ENCODE data around the gene POLR2E.

The POLR2E gene

DNA sequence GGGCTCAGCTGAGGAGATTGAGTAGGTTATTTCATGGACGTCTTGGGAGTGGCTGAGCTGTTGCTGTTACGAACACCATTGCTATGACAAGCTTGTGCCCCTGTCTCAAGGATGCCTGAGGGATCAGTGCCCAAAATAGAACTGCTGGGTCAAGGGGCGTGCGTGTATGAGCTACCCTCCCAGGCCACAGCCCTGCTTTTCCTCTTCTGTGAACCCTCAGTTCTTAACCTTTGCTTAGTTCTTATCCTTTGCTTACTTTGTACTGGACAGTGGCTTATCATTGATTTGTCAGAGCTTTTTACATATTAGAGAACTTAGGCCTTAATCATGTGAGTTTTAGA, 19.2 kb downstream of the POLR2E start:
- no peak for DNase-seq

DNA sequence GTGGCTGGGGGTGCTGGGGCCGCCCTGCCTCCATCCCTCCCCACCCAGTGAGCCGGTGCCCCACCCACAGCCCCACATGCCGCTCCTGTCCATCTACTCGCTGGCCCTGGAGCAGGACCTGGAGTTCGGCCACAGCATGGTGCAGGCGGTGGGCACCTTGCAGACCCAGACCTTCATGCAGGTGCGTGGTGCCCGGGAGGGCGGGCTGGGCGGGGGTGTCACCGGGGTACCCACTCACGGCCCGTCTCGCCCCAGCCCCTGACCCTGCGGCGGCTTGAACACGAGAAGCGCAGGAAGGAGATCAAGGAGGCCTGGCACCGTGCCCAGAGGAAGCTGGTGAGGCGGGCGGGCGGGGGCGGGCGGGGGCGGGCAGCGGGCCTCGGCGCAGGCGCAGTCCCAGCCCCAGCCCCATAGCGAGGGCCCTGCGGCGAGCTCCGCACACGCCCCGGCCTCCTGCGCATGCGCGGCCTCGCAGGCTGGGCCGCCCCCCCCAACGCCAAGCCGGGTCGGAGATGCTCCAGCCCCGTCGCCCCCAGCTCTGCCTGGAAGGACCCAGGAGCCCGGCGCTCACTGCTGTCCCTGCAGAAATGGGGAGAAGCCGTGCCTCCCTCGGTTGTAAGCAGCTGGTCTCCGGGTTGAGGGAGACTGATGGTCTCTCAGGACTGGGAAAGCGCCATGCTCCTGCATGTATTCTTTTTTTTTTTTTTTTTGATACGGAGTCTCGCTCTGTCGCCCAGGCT, 20.5 kb downstream of the POLR2E start:
- peak; percentile 88 to 89 for DNase-seq

DNA sequence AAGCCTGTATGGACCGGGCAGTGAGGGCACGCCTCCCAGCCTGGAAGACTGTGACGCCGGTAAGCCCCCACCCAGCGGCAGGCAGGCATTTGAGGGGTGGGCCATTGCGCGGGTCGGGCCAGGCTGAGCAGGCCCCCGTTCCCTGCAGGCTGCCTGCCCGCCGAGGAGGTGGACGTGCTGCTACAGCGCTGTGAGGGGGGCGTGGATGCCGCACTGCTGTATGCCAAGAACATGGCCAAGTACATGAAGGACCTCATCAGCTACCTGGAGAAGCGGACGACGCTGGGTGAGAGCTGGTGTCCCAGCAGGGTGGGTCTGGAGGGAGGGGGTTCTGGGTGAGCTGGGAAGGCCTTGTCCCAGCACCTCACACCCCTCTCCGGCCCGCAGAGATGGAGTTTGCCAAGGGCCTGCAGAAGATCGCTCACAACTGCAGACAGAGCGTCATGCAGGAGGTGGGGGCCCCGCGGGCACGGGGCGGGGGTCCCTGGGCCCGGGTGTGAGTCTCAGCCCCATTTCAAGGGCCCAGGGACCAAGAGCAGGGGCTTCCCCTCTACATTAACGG, 21.1 kb downstream of the POLR2E start:
- DNase-seq: no peak

DNA sequence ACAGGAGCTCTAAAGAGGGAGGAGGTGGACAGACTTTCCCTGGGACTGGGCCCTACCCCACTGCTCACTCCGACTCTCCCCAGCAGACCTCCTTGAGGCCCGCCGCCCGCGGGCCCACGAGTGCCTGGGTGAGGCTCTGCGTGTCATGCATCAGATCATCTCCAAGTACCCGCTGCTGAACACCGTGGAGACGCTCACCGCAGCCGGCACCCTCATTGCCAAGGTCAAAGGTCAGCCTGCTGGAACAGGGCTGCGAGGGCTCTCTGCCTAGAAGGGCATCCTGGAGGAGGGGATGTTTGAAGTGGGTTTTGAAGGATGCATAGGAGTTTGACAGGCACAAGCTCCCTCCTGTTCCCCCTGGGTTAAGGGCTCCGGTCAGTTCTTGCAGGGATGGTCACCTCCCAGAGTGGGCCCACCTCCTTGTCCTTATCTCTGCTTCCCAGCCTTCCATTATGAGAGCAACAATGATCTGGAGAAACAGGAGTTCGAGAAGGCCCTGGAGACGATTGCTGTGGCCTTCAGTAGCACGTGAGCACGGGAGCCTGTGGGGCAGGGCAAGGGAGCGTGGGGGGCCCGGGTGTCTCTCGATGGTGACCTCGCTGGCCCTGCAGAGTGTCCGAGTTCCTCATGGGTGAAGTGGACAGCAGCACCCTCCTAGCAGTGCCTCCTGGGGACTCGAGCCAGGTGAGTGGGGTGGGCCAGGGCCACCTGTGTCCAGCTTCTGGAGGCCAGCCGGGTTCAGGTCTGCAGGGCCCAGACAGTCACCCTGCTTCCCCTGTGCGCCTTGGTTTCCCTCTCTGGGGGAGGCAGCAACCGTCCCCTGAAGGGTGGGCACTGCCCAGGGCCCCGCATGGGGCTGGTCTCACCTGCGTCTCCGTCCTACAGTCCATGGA, 21.9 kb downstream of the POLR2E start:
- no peak for DNase-seq

DNA sequence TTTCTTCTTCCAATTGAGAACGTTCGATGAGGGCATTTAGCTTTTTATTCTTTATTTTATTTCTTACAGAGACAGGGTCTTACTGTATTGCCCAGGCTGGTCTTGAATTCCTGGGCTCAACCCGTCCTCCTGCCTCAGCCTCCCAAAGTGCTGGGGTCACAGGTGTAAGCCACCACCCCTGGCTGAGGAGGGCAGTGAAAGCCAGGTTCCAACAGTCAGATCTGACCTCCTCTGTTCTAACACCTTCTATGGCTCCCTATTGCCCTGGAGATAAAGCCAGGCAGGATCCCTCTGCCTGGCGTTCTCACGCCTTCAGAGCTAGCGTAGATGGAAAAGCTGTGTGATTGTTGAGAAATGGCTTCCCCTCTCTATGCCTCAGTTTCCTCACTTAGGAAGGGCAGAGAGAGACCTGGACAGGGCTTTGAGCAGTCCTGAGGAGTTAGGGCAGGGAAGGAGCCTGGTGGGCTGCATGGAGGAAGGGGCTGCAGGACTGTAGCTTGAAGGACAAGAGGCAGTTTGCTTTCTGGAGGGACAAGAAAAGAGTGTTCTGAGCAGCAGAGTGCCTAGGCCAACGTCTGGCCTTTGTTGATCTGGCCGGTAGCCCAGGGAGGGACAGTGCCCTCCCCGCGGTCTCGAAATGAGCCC, 22.7 kb downstream of the POLR2E start:
- DNase-seq: no peak

DNA sequence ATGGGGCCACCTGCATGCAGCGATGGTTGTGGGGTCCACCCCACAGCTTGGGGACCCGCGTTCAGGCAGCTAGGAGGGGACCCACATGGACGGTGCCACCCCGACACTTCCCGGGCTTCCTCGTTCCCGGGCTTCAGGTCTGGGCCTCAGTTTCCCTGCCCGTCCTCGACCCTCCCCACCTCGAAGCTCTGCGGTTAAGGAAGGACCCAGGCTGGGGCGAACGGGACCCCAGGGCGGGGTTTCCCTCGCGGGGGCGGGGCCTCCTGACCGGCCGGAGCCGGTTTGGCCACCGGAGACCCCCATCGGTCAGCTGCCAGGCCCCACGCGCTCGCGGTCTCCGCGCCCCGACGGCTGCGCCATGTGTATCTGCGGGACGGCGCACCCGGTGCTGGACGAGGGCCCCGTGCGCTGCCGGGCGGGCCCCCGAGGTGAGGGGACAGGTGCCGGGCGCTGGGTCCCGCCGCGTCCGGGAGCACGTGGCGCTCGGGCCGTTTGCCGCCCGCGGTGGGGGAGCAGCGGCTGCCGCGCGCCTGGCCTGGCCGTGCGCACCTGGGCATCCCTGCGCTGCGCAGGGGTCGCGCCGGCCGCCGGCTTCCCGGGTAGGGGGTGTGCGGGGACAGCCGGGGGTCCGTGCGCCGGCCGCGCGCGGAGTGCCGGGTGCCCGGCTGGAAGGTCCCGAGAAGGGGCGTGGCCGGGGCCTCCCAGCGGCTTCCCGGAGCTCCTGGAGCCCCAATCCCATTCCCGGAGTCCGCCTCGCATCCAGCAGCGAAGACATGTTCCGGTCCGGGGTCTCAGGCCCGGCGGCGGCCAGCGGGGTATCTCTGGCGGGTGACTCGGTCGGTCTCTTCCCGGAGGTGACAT, 24.0 kb downstream of the POLR2E start:
- no peak for DNase-seq

DNA sequence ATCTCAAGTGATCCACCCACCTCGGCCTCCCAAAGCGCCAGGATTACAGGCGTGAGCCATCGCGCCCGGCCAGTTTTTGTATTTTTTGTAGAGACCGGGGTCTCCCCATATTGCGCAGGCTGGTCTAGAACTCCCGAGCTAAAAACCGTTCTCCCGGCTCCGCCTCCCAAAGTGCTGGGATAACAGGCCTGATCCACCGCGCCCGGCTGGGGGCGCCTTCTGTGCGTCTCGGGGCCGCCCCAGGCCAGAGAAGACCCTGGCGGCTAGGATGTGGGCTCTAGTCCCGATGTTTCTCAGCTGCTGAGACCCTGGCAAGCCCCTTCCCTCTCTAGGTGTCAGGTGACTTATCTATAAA, 24.6 kb downstream of the POLR2E start:
- no peak for DNase-seq

DNA sequence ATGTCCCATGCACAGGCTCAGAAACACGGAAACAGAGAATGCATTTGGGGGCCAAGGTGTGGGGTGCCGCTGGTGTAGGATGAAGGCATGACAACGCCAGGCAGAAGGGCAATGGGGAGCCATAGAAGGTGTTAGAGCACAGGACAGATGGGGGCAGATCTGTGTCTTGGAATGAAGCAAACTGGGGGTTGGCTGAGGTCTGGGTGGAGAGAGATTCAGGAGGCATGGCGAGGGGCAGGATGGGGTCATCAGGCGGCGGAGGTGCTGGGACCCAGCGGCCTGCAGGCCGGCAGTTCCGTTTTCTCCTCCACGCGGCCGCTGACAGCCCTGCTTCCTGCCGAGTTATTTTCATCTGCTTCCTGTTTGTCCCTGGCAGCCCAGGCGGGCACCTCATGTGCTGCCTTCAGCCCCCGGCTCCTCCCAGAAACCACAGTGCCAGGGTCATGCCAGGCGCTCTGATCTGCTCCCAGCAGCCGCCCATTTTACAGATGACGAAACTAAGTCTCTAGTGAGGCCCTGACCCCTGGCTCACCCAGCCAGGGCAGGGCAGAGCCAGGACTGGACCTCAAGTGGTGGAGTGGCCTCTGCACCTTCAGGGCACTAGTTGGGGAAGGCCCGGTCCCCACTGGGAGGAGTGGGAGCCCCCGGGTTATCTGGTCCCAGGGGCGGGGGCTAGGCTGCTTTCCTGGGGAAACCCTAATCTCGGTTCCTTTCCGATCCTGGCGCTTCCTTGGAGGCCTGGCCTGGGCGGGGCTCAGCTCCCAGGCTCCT, 26.0 kb downstream of the POLR2E start:
- DNase-seq: peak in 1 of 2 experiments; percentile 57

DNA sequence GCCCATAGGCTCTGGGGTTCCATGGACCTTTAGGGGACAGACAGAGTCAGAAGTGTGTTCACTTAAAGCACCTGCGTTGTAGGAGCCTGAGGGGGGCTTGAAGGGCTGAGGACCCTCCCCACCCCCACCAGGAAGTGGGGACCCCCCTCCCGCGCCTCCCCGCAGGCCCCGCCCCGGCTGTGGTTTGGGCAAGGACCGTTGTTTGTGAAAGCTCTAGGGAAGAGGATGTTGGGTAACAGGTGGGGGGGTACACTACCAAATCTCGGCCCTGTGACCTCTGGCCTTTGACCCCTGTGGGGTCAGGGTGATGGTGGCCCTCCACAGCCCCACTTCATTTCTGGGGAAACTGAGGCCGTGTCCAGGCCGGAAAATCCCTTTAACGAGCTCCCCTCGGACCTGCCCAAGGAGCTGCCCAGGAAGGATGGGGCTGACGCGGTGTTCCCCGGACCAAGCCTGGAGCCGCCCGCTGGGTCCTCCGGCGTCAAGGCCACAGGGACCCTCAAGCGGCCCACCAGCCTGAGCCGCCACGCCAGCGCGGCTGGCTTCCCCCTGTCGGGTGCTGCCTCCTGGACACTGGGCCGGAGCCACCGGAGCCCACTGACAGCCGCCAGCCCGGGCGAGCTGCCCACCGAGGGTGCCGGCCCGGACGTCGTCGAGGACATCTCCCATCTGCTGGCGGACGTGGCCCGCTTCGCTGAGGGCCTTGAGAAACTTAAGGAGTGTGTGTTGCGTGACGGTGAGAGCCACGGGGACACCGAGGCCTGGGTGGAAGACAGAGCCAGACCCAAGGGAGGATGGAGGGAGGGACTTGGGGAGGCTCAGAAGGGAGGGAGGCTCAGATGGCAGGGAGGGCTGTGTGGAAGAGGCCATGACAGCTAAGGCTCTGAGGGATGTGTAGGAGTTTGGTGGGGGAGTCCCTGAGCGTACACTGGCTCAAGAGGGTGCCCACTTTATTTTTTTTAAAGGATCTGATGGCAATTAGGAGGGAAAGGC, 26.9 kb downstream of the POLR2E start:
- DNase-seq: peak; percentile 55 to 58

DNA sequence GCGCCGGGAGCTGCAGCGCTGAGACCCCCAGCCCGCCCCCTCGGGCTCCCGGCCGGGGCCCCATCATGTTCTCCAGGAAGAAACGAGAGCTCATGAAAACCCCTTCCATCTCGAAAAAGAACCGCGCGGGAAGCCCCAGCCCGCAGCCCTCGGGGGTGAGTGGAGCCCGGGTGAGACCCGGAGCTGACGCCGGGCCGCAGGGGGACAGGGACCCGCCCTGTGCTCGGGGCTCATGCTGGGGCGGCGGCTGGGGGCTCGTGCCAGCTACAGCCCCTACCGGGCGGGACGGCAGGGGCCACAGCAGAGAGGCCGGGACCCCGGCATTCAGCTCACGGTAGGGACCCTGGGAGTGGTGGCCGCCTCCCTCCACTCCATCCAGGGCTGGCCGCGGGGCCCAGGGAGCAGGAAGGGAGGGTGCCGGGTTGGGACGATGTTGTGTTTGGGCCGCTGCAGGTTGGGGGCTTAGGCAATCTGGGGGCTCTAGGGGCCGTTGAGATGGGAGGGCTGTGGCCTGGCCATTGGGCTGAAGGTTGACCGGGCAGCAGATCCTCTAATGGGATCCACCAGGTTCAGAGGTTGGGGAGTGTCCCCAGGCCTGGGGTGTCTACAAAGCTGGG, 27.7 kb downstream of the POLR2E start:
- no peak for DNase-seq

DNA sequence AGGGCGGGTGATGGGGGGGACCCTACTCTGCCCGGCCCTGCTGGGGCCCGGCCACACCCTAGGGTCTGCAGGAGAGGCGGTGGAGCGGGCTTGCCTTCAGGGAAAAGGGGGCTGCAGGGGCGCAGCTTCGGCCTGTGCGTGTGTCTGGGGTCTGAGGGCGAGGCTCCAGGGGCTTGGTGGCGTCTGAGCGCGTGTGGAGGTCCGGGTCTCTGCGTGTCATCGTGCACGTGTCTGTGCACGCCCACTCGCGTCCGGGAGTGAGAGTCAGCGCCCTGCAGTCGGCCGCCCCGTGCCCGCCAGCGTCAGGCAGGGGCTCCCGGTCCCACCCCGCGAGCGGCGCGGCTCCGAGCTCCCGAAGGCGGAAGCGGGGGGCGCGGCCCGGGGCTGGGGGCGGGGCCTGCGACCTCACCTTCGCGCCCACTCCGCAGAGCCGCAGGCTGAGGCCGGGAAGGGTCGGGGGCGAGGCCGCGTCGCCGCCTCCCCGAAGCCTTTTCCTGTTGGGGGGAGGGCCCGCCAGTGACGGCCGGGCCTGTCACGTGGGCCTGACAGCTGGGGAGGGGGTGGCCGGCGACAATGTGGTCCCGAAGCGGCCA, 28.3 kb downstream of the POLR2E start, which contains the start of gene ARHGAP45:
ARHGAP45 (plus strand) TSS at position 420 of the 593 bp plus-strand sequence. CDS start 239 bp downstream, outside the sequence.
- DNase-seq: peak; percentile 83 to 86

DNA sequence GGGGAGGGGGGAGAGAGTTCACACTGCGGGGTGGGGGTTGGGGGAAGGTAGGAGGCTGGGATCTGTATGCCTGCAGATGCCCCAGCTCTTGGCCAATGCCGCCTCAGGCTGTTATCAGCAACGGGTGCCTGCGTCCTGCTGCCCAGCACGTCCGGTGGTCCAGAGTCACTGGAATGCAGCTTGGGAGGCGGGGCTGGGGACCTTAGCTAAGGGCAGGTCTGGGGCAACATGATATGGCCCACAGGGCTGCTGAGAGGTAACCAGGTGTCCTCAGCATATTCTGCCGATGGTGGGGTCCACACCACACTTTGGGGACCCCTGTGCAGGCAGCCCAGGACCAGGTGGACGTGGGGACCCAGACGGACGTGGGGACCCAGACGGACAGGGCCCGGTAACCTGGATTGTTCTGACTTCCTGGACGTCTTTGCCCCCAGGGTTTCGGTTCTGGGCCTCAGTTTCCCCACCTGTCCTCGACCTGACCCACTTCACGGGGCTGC, 28.9 kb downstream of the POLR2E start:
- no peak for DNase-seq

DNA sequence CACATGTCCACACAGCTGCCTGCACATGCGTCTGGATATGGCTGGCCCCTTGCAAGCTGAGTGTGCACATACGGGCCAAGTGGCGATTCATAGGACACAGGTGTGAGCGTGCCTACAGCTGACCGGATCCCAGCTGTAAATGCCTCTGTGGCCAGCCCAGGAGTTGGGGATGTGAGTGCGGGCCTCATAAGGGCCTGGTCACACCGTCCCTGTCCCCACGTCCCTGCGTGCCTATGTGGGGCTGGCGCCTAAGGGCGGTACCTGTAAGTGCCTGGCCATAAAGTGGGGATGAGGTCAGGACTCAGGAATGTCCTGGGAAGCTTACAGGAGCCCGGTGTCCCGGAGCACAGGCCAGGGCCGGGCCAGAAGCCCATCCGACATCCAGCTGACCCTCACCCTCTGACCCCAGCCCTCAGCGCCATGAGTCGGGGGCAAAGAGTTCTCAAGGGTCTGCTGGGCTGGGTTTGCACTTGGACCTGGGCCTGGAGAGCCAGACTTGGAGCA, 29.5 kb downstream of the POLR2E start:
- no peak for DNase-seq

DNA sequence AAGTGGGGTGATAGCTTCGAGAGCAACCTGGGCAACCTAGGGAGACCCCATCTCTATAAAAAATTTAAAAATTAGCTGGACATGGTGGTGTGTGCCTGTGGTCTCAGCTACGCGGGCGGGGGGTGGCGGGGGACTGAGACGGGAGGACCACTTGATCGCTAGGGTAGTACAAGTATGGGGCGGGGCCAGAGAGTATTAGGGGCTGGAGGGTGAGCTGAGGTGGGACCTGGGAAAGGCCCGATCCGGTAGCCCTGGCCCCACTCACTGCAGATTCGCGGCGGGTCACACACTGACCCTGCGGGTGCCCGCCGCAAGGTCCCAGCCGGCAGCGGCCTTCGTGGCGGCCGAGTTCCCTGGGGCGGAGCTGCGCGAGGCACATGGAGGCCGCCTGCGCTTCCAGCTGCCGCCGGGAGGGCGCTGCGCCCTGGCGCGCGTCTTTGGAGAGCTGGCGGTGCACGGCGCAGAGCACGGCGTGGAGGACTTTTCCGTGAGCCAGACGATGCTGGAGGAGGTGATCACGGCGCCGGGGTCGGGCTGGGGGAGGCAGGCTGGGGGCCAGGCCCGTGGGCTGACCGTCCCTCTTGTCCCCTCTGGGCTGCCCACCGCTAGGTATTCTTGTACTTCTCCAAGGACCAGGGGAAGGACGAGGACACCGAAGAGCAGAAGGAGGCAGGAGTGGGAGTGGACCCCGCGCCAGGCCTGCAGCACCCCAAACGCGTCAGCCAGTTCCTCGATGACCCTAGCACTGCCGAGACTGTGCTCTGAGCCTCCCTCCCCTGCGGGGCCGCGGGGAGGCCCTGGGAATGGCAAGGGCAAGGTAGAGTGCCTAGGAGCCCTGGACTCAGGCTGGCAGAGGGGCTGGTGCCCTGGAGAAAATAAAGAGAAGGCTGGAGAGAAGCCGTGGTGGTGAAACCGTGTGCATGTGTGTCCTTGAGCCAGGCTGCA, 30.2 kb downstream of the POLR2E start:
- DNase-seq: peak; percentile 70 to 75

DNA sequence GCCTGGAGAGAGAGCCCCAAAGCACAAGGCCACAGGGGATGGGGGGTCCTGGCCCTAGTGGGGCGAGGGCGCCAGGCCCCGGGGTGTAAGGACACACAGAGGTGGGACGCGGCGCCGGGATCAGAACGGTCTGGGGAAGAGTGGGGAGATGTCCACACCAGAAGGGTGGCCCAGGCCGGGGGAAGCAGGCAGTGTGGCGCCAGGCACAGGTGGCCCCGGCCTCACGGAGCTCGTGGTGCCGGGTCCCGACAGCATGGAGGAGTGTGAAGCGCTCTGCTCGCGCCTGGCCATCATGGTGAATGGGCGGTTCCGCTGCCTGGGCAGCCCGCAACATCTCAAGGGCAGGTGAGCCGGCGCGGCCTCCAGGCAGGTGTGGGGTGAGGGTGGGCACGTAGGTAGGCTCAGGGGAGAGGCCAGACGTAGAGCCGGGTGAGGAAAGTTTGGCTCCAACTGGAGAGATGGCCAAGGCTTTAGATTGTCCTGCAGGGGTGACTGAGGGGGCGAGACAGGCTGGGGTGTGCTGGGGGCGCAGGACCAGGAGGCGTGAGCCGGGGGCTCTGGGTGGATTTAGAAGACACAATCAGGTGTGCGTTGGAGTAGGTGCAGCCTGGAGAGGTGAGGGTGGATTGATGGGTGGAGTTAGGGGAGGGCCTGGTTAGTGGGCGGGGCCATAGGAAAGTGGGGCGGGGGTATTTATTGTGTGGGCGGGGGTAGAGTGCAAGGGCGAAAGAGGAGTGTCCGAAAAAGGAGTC, 31.1 kb downstream of the POLR2E start:
- no peak for DNase-seq

DNA sequence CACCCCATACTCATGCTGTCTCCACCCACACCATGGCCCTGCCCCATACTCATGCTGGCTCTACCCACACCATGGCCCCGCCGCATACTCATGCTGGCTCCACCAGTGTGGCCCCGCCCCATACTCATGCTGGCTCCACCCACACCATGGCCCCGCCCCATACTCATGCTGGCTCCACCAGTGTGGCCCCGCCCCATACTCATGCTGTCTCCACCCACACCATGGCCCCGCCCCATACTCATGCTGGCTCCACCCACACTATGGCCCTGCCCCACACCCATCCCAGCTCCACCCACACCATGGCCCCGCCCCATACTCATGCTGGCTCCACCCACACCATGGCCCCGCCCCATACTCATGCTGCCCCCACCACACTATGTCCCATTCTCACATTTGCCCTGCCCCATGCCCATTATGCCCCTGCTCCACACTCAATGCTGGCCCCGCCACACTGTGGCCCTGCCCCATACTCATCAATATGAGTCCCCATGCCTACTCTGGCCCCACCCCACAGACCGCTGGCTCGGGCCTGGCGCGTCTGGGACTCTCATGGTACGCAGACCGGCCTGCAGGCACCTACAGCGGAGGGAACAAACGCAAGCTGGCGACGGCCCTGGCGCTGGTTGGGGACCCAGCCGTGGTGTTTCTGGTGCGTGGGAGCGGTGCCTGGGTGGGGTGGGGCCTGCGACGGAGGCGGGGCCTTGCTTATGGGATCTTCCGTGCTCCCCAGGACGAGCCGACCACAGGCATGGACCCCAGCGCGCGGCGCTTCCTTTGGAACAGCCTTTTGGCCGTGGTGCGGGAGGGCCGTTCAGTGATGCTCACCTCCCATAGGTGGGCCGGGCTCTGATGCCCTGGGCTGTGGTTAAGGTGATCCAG, 31.9 kb downstream of the POLR2E start:
- peak in 1 of 2 experiments; percentile 57 for DNase-seq
